Iris pigment epithelial cell (primary cell): ENCODE results near the gene DNAJC3.
"Not testable (repeated sequence)": the region's sequence is repeated elsewhere in the genome, so short reads cannot be mapped to it uniquely, and the experiment has no call there.

Source experiments
- DNase-seq: peaks from one replicate; pipeline ENCODE4 v3.0.0-alpha.2; 2011; ENCODE audit warnings: low read depth

DNAJC3 gene

GRCh38 chr13:95676762-95677563 lies at the start of gene DNAJC3:
Gene DNAJC3 (plus strand): TSS chr13:95677139. CDS start chr13:95677256, 117 bp downstream.
- peak; percentile 99 for DNase-seq

- peak; percentile 82 for DNase-seq
Measured at GRCh38 chr13:95627590-95627989, 49.3 kb upstream of the DNAJC3 start.

DNA sequence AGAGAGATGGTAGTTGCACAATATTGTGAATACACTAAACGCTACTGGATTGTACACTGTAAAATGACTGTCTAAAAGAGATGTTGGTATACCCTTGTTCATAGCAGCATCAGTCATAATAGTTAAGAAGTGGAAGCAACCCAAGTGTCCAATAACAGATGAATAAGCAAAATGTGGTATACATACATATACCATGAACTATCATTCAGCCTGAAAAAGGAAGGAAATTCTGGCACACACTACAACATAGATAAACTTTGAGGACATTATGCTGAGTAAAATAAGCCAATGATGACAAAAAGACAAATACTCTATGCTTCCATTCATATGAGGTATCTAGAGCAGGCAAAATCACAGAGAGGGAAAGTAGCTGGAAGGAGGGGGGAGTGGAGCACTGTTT lies 48.5 kb upstream of the DNAJC3 start:
- peak; percentile 27 for DNase-seq

DNA sequence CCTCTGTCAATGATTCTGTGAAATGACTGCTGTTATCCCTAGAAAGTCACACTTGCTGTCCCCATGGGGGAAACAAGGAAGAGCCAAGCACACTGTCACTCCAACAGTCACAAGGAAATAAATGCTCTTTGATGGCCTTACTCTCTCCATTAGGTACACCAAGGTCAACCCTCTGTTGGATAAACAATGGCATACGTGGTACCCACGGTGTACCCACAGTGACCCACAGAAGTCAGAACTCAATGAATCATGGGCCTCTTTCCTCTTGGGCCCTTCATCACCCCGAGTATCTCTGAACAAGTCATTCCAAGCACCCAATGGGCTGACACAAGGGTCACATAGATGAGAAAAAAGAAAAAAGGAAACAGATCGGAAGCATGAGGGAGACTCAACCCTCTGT lies 47.9 kb upstream of the DNAJC3 start:
- DNase-seq = no peak

GRCh38 chr13:95630593-95630992 lies 46.3 kb upstream of the DNAJC3 start:
- DNase-seq = no peak

DNA sequence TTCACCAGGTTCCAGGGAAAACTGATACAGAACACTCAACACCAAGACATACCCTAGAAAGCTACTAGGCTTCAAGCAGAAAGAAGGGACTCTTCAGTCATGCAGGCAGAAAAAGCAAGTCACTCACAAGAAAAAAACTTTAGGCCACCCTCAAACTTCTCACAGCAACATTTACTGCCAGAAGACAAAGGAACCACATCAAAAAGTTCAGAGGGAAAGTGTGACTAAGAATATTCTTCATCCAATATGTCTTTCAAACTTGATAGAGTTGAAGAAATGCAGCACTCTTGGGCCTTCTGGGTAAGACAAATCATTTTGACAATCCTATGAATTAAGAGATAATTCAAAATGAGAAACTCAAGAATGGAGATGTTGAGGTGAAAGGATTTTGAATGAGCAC lies 40.1 kb upstream of the DNAJC3 start:
- DNase-seq = no peak

DNA sequence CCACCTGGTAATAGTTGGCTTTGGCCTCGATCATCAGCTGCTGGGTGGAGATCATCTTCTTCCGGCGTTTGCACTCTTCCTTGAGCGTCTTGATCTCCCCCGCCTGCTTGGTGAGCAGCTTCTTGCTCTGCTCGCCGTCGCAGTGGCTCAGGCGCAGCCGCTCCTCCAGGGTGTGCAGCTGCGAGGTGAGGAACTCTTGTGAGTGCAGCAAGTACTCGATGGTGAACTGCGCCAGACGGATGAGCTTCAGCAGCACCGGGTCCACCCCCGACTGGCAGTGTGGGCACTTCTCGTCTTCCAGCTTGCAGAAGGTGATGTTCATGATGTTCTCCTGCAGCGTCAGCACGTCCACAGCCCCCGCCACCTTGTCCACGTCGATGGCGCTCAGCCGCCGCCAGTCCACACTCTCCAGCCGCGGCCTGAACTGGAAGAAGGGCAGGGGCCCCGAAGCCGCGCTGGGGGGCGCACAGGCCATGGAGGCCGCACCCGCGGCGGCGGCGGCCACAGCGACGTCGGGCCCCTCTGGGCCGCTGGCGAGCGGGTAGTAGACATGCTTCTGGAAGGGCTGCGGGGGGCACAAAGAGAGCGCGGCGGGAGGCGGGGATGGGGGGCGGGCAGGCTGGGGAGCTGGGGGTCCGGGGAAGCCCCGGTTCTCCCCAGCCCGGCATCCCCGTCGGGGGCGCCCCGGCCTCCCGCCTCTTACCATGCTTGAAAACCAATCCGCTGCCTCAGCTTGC lies 35.5 kb upstream of the DNAJC3 start:
- peak; percentile 21 for DNase-seq

DNA sequence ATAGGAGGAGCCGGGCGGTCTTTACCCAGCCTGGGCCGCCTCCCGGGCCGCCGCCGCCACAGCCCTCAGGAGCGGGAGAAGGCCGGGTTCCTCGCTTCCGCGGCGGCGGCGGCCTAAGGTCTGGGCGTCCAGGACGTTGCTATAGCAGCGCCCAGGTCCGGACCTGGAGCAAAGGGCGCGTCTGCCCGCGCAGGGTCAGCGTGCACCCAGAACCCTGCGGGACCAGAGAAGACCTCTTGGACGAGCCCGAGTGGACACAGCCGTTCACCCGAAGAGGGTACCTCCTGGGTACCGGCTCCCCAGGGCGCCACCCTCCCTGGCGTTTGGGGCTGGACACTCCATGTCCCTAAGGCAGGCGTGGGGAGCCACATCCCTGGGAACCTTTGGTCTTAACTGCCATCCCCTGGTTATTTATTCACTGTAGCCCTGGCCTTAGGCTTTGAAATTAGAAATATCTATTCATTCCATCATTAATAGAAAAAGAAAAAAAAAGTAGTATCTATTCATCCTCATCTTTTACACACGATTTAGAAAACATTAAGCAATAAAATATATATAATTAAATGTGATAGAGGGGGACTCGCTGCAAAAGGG lies 34.8 kb upstream of the DNAJC3 start:
- DNase-seq = peak; percentile 70

GRCh38 chr13:95642999-95643398 lies 33.9 kb upstream of the DNAJC3 start:
- no peak for DNase-seq

GRCh38 chr13:95643571-95643935 lies 33.4 kb upstream of the DNAJC3 start:
- DNase-seq = peak; percentile 58

GRCh38 chr13:95643936-95644598 lies 32.9 kb upstream of the DNAJC3 start:
- peak; percentile 48 for DNase-seq

GRCh38 chr13:95644601-95645052 lies 32.3 kb upstream of the DNAJC3 start, which contains the start of gene DZIP1:
Gene DZIP1 (minus strand): TSS chr13:95644706. CDS start chr13:95642029, 2,677 bp downstream.
- peak; percentile 89 for DNase-seq

- no peak for DNase-seq
Measured at GRCh38 chr13:95647321-95647720, 29.6 kb upstream of the DNAJC3 start.

DNA sequence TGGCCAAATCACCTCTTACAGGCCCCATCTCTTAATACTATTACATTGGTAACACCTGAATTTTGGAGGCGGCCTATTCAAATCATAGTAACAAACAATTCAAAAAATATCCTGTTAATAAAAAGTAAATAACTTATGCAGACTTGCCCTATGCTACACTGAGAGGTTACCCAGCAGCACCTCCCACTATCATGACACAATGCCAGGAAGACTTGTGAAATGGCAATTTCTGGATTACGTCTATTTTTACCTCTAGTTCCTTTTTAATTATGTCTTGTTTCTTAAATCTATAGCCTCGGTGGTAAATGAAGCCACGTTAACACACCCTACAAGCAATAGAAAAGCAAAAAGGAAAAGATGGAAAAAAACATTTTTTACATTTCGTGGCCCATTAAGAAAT lies 26.2 kb upstream of the DNAJC3 start:
- DNase-seq = no peak

DNA sequence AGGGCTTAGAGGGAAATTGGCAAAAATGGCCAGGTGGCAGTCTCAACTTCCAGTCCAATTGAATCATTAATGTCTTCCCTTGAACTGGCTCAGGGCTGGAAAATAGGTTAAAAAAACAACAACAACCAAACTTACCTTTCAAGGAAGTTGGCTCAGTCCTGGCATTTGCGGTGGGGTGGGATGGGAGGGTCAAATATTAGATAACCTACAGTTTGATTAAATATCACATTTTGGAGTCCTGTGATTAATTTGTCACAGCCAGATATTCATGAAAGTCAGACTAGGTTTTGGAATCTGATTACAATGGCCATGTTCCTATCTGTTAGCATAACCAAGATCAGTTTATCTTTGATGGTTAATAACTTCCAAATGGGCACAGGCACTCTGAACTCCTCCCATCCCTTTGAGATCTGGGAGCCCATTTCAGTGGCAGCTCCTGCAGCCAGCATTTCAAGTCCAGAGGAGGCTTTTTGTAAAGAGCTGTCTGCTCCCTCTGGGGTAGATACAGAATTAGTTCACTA lies 24.6 kb upstream of the DNAJC3 start:
- no peak for DNase-seq

DNA sequence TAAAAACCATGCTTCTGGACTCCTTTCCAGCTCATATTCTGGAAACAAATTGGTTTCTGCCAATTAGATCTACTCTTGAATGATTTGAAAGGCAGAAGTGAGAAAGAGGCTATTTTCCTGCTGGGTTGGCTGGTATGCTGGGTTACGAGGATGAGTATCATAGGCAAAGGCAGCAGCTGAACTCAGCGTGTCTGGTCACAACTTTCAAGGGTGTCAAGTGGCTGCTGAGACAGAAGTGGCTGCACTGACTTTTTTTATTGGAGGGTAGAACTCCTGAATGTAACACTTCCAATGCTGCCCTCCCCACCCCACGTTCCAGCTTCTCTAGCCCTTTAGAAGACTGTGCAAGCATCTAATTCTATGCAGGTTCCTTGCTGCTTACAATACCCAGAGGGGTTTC lies 24.1 kb upstream of the DNAJC3 start:
- no peak for DNase-seq

DNA sequence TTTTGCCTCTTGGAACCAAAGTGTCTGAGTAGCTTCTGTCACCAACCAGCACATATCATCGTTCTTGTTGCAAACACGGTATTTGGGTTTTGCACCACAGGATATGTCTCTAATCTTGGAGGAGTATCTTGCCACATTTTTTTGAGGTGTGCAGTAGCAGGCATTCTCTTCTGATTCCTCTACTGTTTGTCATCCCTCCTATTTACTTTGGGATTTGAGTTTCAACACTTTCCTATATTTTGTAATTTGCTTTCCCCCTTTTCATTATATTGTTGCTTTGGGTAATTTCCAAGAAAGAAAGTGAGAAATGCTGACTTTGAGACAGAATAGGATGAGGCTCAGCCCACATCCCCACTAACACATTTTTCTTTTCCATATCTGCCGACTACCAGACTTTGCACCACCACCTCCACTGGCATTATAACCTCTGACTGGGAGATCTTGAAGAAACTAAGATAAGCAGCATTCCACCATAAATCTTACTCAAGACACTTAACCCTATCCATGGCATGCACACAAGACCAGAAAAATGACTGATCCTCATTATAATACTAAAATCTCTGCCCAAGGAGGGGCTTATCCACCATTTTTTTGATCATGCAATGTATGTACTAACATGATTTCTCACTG lies 20.4 kb upstream of the DNAJC3 start:
- DNase-seq = peak; percentile 11

GRCh38 chr13:95659500-95659899 lies 17.4 kb upstream of the DNAJC3 start:
- DNase-seq = no peak

DNA sequence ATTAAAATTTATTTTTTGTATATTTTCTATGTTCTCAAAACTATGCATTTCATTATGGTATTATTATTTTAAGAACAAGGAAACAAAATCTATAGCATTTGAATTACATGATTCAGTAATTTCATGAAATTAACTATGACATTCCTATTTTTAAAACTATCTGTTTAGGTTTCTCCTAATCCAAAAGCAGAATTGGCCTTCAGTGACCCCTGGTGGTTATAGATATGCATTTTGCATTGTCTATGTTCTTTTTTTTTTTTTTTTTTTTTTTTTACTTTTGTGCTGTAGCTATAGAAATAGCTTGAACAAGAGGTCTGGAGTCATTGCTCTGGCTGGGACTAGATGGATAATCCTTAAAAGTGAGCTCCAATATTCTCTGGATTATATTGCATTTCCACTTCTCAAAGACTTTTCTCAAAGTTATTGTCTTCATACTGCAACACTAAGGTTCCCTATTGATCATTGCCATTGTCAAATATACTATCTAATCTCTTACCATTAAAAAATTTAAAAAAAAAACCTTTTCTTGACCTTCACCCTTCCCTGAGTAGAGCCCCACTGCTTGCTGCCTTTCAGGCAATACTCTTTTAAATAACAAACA lies 15.9 kb upstream of the DNAJC3 start:
- DNase-seq = peak; percentile 42

DNA sequence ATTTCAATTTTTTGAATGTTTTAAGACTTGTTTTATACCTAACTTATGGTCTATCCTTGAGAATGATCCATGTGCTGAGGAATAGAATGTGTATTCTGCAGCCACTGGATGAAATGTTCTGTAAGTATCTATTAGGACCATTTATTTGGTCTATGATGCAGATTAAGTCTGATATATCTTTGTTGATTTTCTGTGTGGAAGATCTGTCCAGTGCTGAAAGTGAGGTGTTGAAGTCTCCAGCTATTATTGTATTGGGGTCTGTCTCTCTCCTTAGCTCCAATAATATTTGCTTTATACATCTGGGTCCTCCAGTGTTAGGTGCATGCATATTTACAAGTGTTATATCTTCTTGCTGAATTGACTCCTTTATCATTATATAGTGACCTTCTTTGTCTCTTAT lies 9.7 kb upstream of the DNAJC3 start:
- not testable (repeated sequence) for DNase-seq

DNA sequence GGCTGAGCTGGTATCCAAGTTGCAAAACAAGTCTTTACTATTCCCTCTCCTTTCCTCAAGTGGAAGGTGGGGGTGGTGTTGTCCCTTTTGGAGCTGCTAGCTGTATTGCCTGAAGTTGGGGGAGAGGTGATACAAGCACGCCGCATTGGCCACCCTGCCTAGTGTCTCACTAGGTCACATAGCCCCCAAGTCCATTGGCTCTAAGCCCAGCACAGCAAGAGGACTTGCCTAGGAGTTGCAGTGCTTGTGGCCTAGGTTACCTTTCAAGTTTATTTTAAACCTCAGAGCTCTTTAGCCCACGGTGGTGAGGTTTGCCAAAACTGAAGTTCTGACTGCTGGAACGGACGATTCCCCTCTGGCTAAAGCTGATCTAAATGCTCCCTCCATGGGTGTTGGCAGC lies 5.3 kb upstream of the DNAJC3 start:
- no peak for DNase-seq
